T-helper 2 cell treated with Interferon-gamma antibody and Interleukin-4, amounts not matched to agents 5 μg/mL and 100 μg/mL, for 36 hours (primary cell): ENCODE data around the gene OBSCN.
"Not testable (repeated sequence)": the region's sequence is repeated elsewhere in the genome, so short reads cannot be mapped to it uniquely, and the experiment has no call there.

Source experiments
- DNase-seq: peaks from one replicate; pipeline ENCODE4 v3.0.0; 2021; ENCODE audit warnings: low spot score
- H3K27ac Mint-ChIP-seq: one replicate; pipeline ENCODE4 v1.8.0; 2021; ENCODE audit warnings: mild to moderate bottlenecking, mixed read lengths
- H3K27me3 Mint-ChIP-seq: one replicate; pipeline ENCODE4 v1.8.0; 2021; ENCODE audit warnings: low read depth, mixed read lengths
- H3K36me3 Mint-ChIP-seq: one replicate; pipeline ENCODE4 v1.8.0; 2021; ENCODE audit warnings: low read depth, mixed read lengths
- H3K4me1 Mint-ChIP-seq: one replicate; pipeline ENCODE4 v1.8.0; 2021; ENCODE audit warnings: low read depth, mixed read lengths
- H3K4me3 Mint-ChIP-seq: one replicate; pipeline ENCODE4 v1.8.0; 2022; ENCODE audit warnings: mild to moderate bottlenecking, moderate library complexity, mixed read lengths
- H3K9me3 Mint-ChIP-seq: one replicate; pipeline ENCODE4 v1.8.0; 2021; ENCODE audit warnings: mixed read lengths

OBSCN gene

GRCh38 chr1:228165372-228166169 is 42.3 kb upstream of the OBSCN start, which contains the start of gene IBA57:
IBA57 (plus strand) TSS chr1:228165804; CDS start chr1:228165817, 13 bp downstream.
- no peaks in the 10 kb centered on the region for H3K36me3 Mint-ChIP-seq
- DNase-seq, result peak; percentile 99
- peak within 1 kb of the TSS; percentile 97 for H3K27ac Mint-ChIP-seq
- H3K4me1 Mint-ChIP-seq, result peaks cover 28% of the 10 kb centered on the region
- H3K9me3 Mint-ChIP-seq, result no peaks in the 10 kb centered on the region
- no peaks in the 10 kb centered on the region for H3K27me3 Mint-ChIP-seq
- peak within 1 kb of the TSS; percentile 90 for H3K4me3 Mint-ChIP-seq

GRCh38 chr1:228166170-228166936 is 41.5 kb upstream of the OBSCN start:
- Mint-ChIP-seq H3K27me3 (no peaks in the 10 kb centered on the region), H3K36me3 (no peaks in the 10 kb centered on the region), H3K4me3 (peak overlapping the region; percentile 79), H3K9me3 (no peaks in the 10 kb centered on the region), H3K4me1 (peaks cover 28% of the 10 kb centered on the region), H3K27ac (peak overlapping the region; percentile 93)
- peak; percentile 59 for DNase-seq

GRCh38 chr1:228168563-228169270 is 39.1 kb upstream of the OBSCN start:
- no peak overlapping the region for H3K4me3 Mint-ChIP-seq
- no peak for DNase-seq
- no peaks in the 10 kb centered on the region for H3K36me3 Mint-ChIP-seq
- no peak overlapping the region for H3K27ac Mint-ChIP-seq
- no peaks in the 10 kb centered on the region for H3K27me3 Mint-ChIP-seq
- peaks cover 28% of the 10 kb centered on the region for H3K4me1 Mint-ChIP-seq
- H3K9me3 Mint-ChIP-seq, result no peaks in the 10 kb centered on the region

GRCh38 chr1:228169345-228169744 is 38.5 kb upstream of the OBSCN start:
- no peaks in the 10 kb centered on the region for H3K27me3 Mint-ChIP-seq
- no peak overlapping the region for H3K4me3 Mint-ChIP-seq
- peaks cover 25% of the 10 kb centered on the region for H3K4me1 Mint-ChIP-seq
- no peak overlapping the region for H3K27ac Mint-ChIP-seq
- no peaks in the 10 kb centered on the region for H3K36me3 Mint-ChIP-seq
- no peak for DNase-seq
- H3K9me3 Mint-ChIP-seq, result no peaks in the 10 kb centered on the region

- no peak overlapping the region for H3K4me3 Mint-ChIP-seq
- H3K4me1 Mint-ChIP-seq, result peaks cover 16% of the 10 kb centered on the region
- H3K36me3 Mint-ChIP-seq, result no peaks in the 10 kb centered on the region
- H3K27me3 Mint-ChIP-seq, result no peaks in the 10 kb centered on the region
- no peaks in the 10 kb centered on the region for H3K9me3 Mint-ChIP-seq
- no peak overlapping the region for H3K27ac Mint-ChIP-seq
- no peak for DNase-seq
Observed at GRCh38 chr1:228170666-228171065, 37.2 kb upstream of the OBSCN start.

- peaks cover 16% of the 10 kb centered on the region for H3K4me1 Mint-ChIP-seq
Observed at GRCh38 chr1:228171221-228171891, 36.5 kb upstream of the OBSCN start.

GRCh38 chr1:228172591-228173527 is 35.0 kb upstream of the OBSCN start:
- peaks cover 7% of the 10 kb centered on the region for H3K4me1 Mint-ChIP-seq
- H3K27ac Mint-ChIP-seq, result no peak overlapping the region
- H3K27me3 Mint-ChIP-seq, result no peaks in the 10 kb centered on the region
- no peak for DNase-seq
- no peak overlapping the region for H3K4me3 Mint-ChIP-seq
- H3K36me3 Mint-ChIP-seq, result no peaks in the 10 kb centered on the region
- no peaks in the 10 kb centered on the region for H3K9me3 Mint-ChIP-seq

More at GRCh38 chr1:228171221-228171891, 36.5 kb upstream of the OBSCN start:
- H3K36me3 Mint-ChIP-seq, result no peaks in the 10 kb centered on the region
- no peaks in the 10 kb centered on the region for H3K9me3 Mint-ChIP-seq
- H3K4me3 Mint-ChIP-seq, result no peak overlapping the region
- no peak for DNase-seq
- H3K27ac Mint-ChIP-seq, result no peak overlapping the region
- H3K27me3 Mint-ChIP-seq, result no peaks in the 10 kb centered on the region

GRCh38 chr1:228173528-228174481 is 34.0 kb upstream of the OBSCN start:
- H3K9me3 Mint-ChIP-seq, H3K27ac Mint-ChIP-seq, DNase-seq, H3K27me3 Mint-ChIP-seq, H3K4me3 Mint-ChIP-seq, H3K36me3 Mint-ChIP-seq, H3K4me1 Mint-ChIP-seq: not testable (repeated sequence)

- H3K36me3 Mint-ChIP-seq, result no peaks in the 10 kb centered on the region
- H3K4me3 Mint-ChIP-seq, result no peak overlapping the region
- H3K4me1 Mint-ChIP-seq, result peaks cover under 1% of the 10 kb centered on the region
- no peaks in the 10 kb centered on the region for H3K9me3 Mint-ChIP-seq
- no peak for DNase-seq
- H3K27me3 Mint-ChIP-seq, result no peaks in the 10 kb centered on the region
- H3K27ac Mint-ChIP-seq, result no peak overlapping the region
Observed at GRCh38 chr1:228174482-228175315, 33.1 kb upstream of the OBSCN start.

- H3K4me1 Mint-ChIP-seq, result peaks cover 2% of the 10 kb centered on the region
- no peak overlapping the region for H3K27ac Mint-ChIP-seq
Observed at GRCh38 chr1:228175316-228176023, 32.4 kb upstream of the OBSCN start.

GRCh38 chr1:228176024-228176395 is 31.8 kb upstream of the OBSCN start:
- no peaks in the 10 kb centered on the region for H3K36me3 Mint-ChIP-seq
- no peaks in the 10 kb centered on the region for H3K9me3 Mint-ChIP-seq
- DNase-seq, result no peak
- peaks cover 2% of the 10 kb centered on the region for H3K4me1 Mint-ChIP-seq
- no peak overlapping the region for H3K4me3 Mint-ChIP-seq
- no peak overlapping the region for H3K27ac Mint-ChIP-seq
- H3K27me3 Mint-ChIP-seq, result no peaks in the 10 kb centered on the region

More at GRCh38 chr1:228175316-228176023, 32.4 kb upstream of the OBSCN start:
- Mint-ChIP-seq H3K4me3 (no peak overlapping the region), H3K27me3 (no peaks in the 10 kb centered on the region), H3K36me3 (no peaks in the 10 kb centered on the region), H3K9me3 (no peaks in the 10 kb centered on the region)
- no peak for DNase-seq
